Measurements from ENCODE around the gene AICDA.

DNA sequence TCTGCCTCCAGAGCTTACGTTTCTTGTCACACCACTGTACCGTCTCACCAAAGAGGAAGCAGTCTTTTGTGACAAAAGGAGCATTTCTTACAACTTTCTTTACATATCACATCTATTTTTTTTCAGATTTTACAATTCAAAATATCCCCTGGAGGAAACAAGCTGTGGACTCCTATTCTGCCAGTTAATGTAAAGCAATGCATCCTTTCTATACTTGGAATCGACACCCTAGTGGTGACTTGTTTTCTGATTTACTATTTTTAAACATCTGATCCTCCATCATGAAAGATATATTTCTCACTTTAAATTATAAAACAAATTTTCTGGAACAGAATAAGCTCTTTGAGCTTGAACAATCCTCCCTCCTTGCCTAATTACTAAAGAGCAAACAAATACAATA, 34.8 kb downstream of the AICDA start:
- TF ChIP-seq, protein P1, sequence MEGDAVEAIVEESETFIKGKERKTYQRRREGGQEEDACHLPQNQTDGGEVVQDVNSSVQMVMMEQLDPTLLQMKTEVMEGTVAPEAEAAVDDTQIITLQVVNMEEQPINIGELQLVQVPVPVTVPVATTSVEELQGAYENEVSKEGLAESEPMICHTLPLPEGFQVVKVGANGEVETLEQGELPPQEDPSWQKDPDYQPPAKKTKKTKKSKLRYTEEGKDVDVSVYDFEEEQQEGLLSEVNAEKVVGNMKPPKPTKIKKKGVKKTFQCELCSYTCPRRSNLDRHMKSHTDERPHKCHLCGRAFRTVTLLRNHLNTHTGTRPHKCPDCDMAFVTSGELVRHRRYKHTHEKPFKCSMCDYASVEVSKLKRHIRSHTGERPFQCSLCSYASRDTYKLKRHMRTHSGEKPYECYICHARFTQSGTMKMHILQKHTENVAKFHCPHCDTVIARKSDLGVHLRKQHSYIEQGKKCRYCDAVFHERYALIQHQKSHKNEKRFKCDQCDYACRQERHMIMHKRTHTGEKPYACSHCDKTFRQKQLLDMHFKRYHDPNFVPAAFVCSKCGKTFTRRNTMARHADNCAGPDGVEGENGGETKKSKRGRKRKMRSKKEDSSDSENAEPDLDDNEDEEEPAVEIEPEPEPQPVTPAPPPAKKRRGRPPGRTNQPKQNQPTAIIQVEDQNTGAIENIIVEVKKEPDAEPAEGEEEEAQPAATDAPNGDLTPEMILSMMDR (IDR thresholded peaks at IDR 0.05): no peak
- TF ChIP-seq EZH2 (IDR thresholded peaks at IDR 0.05): no peak
